Adrenal gland (tissue), 5 donors: ENCODE measurements around the gene SDK1.

Source experiments
- CTCF ChIP-seq, 6 experiments: fragments of 450-650 bp in 4 of 6; fragments of 200-600 bp in 2 of 6; sonication (generic) in 1 of 6; IDR thresholded peaks; 1 replicate in 5 of 6; 2 replicates in 1 of 6; pipeline versions ENCODE4 v1.5.1 to v1.8.0; 2016 to 2021; ENCODE audit warnings: antibody characterized with exemption in 6 of 6, mild to moderate bottlenecking in 2 of 6, moderate library complexity in 1 of 6
- POLR2A ChIP-seq, 2 donors: fragments of 450-650 bp; IDR thresholded peaks; one replicate each; pipeline ENCODE4 v1.6.1; 2017; ENCODE audit warnings: antibody characterized with exemption in 2 of 2, mild to moderate bottlenecking in 2 of 2, moderate library complexity in 1 of 2
- donor health status: DM: no; HTN: no; CAD: no.

- TF ChIP-seq CTCF (IDR thresholded peaks at IDR 0.05) (no peak), POLR2A (IDR thresholded peaks at IDR 0.05) (no peak)
Measured at GRCh38 chr7:3757059-3757458, 456.0 kb downstream of the SDK1 start.
